ENCODE results near the gene GIMAP2.

DNA sequence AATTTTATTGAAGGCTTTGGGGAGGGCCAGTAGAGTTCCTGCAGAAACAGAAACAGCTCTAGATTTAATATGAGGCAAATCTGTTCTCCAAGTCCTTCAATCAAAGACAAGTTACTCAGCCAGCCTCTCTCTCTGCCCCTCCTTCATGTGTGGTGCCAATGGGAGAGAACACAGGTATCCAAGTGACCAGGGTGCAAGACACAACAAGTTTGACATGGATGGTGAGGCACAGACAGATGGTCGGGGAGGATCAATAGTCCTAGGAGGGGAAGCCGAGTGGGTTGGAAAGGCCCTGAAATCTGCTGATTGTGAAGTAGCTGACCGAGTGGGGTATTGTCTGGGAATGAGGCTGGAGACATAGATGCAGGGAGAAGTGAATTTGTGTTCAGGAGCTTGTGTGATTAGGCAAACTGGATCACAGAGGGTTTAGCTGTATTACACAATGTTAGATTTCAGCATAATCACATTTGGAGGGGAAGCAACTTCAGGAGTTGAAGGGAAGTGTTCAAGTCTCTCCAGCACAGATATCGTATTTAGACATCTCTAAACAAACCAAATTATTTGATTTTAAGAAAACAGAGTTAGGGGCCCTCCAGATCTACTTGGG lies 32.4 kb downstream of the GIMAP2 start:
- TF ChIP-seq, protein P1, sequence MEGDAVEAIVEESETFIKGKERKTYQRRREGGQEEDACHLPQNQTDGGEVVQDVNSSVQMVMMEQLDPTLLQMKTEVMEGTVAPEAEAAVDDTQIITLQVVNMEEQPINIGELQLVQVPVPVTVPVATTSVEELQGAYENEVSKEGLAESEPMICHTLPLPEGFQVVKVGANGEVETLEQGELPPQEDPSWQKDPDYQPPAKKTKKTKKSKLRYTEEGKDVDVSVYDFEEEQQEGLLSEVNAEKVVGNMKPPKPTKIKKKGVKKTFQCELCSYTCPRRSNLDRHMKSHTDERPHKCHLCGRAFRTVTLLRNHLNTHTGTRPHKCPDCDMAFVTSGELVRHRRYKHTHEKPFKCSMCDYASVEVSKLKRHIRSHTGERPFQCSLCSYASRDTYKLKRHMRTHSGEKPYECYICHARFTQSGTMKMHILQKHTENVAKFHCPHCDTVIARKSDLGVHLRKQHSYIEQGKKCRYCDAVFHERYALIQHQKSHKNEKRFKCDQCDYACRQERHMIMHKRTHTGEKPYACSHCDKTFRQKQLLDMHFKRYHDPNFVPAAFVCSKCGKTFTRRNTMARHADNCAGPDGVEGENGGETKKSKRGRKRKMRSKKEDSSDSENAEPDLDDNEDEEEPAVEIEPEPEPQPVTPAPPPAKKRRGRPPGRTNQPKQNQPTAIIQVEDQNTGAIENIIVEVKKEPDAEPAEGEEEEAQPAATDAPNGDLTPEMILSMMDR (IDR thresholded peaks at IDR 0.05), result no peak
- TF ChIP-seq POLR2A (IDR thresholded peaks at IDR 0.05) (no peak), POLR2AphosphoS5 (IDR thresholded peaks at IDR 0.05) (no peak)
